GM21723 (cell line): Measurements from ENCODE around the gene AP3B2.

Source experiments
- ATAC-seq: cut with Tn5 transposase; IDR thresholded peaks from one replicate; pipeline ENCODE4 v1.9.1; 2021; ENCODE audit warnings: mild to moderate bottlenecking, moderate library complexity; ENCODE audit not compliant: unreplicated experiment

The AP3B2 gene

DNA sequence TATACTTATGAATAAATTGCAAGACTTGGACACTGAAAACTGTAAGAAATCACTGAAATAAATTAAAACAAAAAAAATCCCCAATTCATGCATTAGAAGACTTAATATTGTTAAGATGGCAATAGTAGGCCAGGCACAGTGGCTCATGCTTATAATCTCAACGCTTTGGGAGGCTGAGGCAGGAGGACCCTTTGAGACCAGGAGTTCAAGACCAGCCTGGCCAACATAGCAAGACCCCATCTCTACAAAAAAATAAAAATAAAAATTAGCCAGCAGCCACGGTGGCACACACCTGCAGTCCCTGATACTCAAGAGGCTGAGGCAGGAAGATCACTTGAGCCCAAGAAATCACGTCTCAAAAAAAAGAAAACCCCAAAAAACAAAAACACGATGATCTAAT, 98.3 kb downstream of the AP3B2 start:
- ATAC-seq = no peak
